AG09319 (cell line): ENCODE measurements around the gene IL19.

ENCODE experiments used
- DNase-seq: peaks from one replicate; pipeline ENCODE4 v3.0.0-alpha.2; 2010; ENCODE audit warnings: low read depth; ENCODE audit errors: extremely low read depth
- TF ChIP-seq, protein P1 (sequence below): IDR thresholded peaks from 2 replicates; pipeline ENCODE4 v1.5.1; 2011; ENCODE audit warnings: low read depth, mild to moderate bottlenecking, inconsistent platforms, low read length, moderate library complexity

IL19 gene

DNA sequence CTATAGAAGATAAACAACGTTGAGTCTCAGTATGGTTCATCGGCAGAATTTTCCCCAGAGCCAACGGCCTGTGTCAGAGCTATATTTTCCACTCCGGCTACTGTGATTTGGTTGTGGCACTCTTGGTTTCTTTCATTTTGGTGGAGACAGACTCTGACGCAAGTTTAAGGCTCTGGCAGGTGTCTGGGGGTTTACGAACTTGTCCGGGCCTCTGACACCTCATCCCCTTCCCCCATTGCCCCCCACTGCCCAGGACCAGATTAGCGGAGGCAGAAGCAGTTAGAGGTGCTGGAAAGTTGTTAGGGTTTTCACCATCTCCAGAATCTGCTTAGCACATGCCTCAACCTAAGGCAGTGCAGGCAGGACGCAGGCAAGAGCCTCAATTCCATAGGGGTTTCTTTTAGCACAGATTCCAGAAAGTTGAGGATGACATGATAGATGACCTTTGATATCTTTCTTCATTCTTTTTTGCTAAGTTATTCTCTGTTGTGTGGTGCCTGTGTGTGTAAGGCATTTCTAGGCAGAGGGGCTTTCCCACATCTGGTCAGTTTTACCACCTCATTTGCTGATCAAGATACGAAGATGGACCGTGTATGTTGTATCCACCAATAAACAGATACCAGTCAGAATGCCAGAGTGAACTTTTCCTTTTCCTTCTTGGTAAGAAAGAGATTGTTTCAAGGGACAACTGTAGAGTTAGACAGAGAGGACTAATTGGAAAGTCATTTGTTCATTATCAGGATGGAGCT is 20.1 kb downstream of the IL19 start:
- DNase-seq = no peak

DNA sequence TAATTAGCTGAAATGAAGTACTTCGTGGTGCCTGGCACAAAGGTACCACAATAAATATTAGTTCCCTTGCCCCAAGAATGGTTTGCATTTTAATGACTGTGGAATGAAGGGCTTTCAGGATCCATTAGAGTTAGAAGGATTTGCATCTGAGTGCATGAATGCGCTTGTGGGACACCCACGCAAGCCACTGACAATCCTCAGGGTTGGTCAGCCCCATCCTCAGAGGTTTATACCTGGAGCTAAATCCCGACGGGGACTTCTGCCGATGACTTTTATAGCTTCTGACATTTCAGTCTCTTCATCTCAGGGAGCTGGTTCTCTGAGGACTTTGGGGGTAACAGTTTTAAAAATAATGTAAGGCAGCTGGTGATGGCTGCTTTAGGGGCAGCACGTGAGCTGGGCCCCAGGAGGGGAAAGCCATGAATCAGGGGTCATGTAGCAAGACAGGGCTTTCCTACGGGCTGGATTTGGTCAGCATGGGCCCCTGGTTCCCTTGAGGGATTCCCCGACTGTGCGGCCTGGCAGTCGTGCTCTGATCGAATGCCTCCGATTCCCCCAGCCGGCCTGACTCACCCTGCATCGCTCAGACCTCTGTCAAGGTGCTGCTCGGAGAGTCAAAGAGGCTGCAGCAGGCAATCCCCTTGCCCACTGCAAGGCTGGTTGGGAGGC is 22.5 kb downstream of the IL19 start:
- TF ChIP-seq, protein P1, sequence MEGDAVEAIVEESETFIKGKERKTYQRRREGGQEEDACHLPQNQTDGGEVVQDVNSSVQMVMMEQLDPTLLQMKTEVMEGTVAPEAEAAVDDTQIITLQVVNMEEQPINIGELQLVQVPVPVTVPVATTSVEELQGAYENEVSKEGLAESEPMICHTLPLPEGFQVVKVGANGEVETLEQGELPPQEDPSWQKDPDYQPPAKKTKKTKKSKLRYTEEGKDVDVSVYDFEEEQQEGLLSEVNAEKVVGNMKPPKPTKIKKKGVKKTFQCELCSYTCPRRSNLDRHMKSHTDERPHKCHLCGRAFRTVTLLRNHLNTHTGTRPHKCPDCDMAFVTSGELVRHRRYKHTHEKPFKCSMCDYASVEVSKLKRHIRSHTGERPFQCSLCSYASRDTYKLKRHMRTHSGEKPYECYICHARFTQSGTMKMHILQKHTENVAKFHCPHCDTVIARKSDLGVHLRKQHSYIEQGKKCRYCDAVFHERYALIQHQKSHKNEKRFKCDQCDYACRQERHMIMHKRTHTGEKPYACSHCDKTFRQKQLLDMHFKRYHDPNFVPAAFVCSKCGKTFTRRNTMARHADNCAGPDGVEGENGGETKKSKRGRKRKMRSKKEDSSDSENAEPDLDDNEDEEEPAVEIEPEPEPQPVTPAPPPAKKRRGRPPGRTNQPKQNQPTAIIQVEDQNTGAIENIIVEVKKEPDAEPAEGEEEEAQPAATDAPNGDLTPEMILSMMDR = no peak

More for the DNA sequence above, 20.1 kb downstream of the IL19 start:
- TF ChIP-seq, protein P1 = no peak

DNA sequence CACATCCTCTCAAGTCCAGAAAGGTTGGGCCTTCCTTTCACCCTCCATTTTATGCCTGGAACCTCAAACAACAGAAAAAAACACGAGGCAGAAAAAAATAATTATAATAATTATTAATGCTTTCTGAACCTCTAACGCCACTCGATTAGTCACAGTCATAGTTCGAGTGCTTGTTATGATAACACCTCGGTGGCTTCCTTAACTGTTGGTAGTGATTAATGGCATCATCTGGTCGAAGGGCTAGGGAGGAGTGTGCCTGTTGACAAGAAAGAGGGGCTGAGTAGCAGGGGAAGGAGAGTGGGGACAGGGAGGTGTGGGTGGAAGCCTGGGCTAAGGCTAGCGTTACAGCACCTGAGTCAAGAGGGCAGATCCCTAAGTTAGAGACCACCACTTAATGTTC is 23.0 kb downstream of the IL19 start:
- DNase-seq = no peak
- TF ChIP-seq, protein P1 = no peak

More for the DNA sequence above, 22.5 kb downstream of the IL19 start:
- no peak for DNase-seq

DNA sequence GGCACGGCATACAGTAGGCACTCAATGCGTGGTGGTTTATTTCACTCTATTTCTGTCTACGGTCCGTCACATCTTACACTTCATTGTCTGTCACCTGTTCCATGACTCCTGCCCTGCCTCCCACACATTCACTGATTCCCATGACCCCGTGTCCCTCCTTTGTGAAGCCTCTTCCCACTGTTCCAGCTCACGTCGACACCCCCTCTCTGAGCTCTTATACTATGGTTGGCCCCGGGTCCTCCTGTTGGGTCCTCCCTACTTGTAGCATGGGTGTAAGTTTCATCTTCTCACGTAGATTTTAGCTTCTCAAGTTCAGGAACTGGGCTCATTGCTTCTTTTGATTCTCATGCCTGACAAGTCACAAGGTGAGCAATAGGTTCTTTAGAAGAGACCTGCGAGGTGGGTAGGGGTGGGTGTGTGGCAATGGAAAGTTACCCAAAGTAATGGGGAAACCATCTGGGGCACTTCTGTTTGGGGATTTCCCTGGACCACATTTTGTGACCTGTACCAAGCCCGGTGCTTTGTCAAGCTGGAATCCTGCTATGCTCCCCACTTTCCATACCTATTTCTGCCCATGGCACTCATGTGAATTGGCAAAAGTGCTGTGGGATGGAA is 23.8 kb downstream of the IL19 start:
- no peak for DNase-seq
- TF ChIP-seq, protein P1 = no peak

DNA sequence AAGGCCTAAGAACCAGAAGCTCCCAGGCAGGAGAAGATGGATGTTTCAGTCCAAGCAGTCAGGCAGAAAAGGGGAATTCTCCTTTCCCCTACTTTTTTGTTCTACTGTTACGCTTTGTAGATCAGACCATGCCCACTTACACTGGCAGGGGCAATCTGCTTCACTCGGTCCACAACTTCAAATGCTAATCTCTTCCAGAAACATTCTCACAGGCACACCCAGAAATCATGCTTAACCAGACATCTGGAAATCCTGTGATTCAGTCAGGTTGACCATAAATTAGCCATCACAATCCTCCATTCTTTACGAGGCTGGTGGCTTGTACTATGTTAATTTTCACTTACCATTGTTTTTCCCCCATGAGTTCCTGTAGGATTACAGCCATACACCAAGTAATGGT is 25.5 kb downstream of the IL19 start:
- TF ChIP-seq, protein P1 = no peak
- DNase-seq = no peak

DNA sequence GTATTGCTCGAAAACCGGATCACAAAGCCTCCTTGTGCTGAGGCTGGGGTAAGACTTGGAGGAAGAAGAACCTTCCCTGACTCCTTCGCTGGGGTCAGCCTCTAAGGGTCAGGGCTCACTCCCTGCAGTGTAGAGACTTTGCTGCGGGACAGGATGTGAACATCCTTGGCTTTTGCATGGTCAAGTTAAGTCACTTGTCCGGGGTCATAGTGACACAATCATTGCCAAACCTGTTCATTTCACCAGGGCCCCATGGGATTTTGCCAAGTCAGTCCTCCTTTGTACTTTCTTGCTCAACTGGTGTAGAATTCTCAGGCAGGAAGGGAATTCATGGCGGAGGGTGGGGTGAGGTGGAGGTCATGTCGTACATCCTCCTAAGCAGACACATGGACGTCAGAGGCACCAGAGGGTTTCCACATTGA is 26.4 kb downstream of the IL19 start:
- TF ChIP-seq, protein P1 = no peak
- DNase-seq = no peak
